Measurements from ENCODE around the gene DMRTB1.

DMRTB1 gene

DNA sequence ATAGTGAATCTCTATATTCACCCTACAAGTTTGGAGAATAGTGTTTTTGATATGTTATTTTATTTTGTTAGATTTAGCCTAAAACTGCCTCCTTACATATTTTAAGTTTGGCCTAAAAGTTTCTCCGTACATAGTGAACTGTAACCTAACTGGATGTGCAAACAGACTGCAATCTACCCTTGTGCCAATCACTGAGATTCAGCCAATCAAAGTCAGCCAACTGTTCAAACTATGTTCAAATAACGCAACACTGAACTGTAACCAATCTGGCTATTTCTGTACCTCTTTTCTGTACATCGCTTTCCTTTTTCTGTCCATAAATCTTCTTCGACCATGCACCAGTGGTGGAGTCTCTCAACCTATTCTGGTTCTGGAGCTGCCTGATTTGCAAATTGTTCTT, 11.8 kb upstream of the DMRTB1 start:
- H3K4me3 Mint-ChIP-seq: no peak overlapping the region
- intact Hi-C loops (cut with micrococcal nuclease): no loop called here
- H3K36me3 Mint-ChIP-seq (ENCODE audit: low read depth): no peaks in the 10 kb centered on the region
- no peak overlapping the region for H3K27ac Mint-ChIP-seq
- H3K9me3 Mint-ChIP-seq: no peaks in the 10 kb centered on the region
- no peaks in the 10 kb centered on the region for H3K27me3 Mint-ChIP-seq
- no peaks in the 10 kb centered on the region for H3K4me1 Mint-ChIP-seq (ENCODE audit: low read depth)

DNA sequence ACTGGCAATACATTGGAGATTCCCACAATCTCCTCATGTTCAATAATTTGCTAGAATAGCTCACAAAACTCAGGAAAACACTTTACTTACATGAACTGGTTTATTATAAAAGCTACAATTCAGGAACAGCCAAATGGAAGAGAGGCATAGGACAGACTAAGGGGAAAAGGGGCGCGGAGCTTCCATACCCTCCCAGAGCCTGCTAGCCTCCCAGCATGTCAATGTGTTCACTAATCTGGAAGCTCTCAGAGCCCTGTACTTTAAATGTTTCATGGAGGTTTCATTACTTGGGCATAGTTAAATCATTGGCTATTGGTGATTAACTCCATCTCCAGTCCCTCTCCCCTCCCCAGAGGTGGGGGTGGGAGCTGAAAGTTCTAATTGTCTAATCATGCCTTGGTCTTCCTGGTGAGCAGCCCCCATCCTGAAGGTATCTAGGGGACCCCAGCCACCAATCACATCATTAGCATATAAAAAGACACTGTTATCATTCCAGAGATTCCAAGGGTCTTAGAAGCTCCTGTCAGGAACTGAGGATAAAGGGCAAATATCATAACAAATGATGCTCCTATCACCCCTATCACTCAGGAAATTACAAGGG, 10.9 kb upstream of the DMRTB1 start:
- Mint-ChIP-seq H3K36me3 (ENCODE audit: low read depth) (no peaks in the 10 kb centered on the region), H3K4me1 (ENCODE audit: low read depth) (no peaks in the 10 kb centered on the region), H3K27me3 (no peaks in the 10 kb centered on the region), H3K4me3 (no peak overlapping the region), H3K27ac (no peak overlapping the region), H3K9me3 (no peaks in the 10 kb centered on the region)
- intact Hi-C loops (cut with micrococcal nuclease): no loop called here

DNA sequence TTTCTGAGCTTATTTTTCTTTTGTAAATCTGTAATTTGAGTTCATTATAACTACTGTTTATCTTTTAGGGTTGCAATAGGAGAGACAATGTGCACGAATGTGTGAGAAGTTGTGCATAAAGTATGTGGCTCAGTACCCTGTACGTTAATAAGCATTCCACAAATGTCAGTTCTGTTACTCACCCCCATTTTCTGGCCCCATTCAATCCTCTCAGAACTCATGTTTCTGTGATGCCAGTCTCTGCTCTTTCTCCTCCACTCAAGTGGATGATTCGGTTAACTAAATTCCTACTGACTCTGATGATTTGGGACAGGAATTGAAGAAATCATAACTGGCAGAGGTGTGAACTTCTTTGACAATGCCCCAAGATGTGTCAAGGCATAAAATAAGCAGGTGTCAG, 10.2 kb upstream of the DMRTB1 start:
- Mint-ChIP-seq H3K36me3 (ENCODE audit: low read depth) (no peaks in the 10 kb centered on the region), H3K4me3 (no peak overlapping the region), H3K4me1 (ENCODE audit: low read depth) (peaks cover 5% of the 10 kb centered on the region), H3K9me3 (no peaks in the 10 kb centered on the region), H3K27ac (no peak overlapping the region), H3K27me3 (no peaks in the 10 kb centered on the region)
- intact Hi-C loops (cut with micrococcal nuclease): no loop called here

DNA sequence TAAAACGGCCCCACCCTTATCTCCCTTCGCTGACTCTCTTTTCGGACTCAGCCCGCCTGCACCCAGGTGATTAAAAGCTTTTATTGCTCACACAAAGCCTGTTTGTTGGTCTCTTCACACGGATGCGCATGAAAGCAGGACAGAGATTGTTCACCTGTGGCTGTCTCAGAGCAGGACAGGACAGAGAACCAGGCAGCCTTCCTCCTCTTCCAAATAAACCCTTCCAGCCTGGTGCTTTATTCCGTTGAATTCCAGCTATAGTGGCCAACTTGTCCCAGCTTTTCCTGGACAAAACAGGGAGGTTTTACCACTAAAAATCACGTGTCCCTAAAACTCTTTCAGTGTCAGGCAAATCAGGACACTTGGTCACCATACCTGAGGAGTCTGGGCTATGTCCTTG, 9.5 kb upstream of the DMRTB1 start:
- Mint-ChIP-seq H3K27ac (no peak overlapping the region), H3K4me1 (ENCODE audit: low read depth) (peaks cover 6% of the 10 kb centered on the region), H3K36me3 (ENCODE audit: low read depth) (no peaks in the 10 kb centered on the region), H3K9me3 (no peaks in the 10 kb centered on the region), H3K4me3 (no peak overlapping the region), H3K27me3 (no peaks in the 10 kb centered on the region)
- intact Hi-C loops (cut with micrococcal nuclease): no loop called here

DNA sequence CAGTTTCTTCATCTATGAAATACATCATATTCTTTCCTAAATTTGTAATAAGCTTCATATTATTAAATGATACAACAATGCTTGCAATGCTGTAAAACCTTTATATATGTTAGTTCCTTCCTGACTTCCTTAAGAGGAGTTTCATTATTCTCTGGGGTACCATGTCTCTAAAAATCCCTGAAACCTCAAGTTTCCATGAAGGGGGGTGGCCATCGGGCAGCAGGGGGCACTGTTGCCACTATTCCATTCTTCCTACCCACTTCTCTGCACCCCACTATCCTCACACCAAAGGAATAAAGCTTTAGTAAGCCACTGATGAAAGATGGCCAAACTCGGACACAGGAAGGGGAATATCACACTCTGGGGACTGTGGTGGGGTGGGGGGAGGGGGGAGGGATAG, 9.0 kb upstream of the DMRTB1 start:
- Mint-ChIP-seq H3K36me3 (ENCODE audit: low read depth) (no peaks in the 10 kb centered on the region), H3K9me3 (no peaks in the 10 kb centered on the region), H3K27me3 (no peaks in the 10 kb centered on the region)

DNA sequence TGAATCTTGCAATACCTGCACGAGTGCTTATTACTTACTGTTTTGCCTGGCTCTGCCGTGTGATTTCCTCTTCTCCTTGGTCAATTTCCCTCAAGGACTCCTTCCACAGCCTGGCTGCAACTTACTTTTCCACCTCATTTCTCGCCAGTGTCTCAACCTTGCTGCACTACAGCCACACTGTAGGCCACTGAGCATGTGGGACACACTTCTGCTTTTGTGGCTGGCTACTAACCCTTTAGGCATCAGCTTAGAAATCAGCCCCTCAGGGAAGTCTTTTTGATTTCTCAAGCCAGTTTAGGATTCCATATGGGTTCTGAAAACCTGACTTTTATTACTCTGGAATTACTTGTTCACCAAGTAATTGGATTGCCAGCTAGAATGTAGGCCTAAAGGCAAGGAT, 5.2 kb upstream of the DMRTB1 start:
- peaks cover 6% of the 10 kb centered on the region for H3K4me1 Mint-ChIP-seq (ENCODE audit: low read depth)
- H3K27ac Mint-ChIP-seq: no peak overlapping the region
- no peaks in the 10 kb centered on the region for H3K9me3 Mint-ChIP-seq
- no peaks in the 10 kb centered on the region for H3K27me3 Mint-ChIP-seq
- intact Hi-C loops (cut with micrococcal nuclease): no loop called here
- H3K4me3 Mint-ChIP-seq: no peak overlapping the region
- no peaks in the 10 kb centered on the region for H3K36me3 Mint-ChIP-seq (ENCODE audit: low read depth)

More for the DNA sequence above, 9.0 kb upstream of the DMRTB1 start:
- H3K27ac Mint-ChIP-seq: no peak overlapping the region
- intact Hi-C loops (cut with micrococcal nuclease): no loop called here
- H3K4me1 Mint-ChIP-seq (ENCODE audit: low read depth): peaks cover 6% of the 10 kb centered on the region
- no peak overlapping the region for H3K4me3 Mint-ChIP-seq

DNA sequence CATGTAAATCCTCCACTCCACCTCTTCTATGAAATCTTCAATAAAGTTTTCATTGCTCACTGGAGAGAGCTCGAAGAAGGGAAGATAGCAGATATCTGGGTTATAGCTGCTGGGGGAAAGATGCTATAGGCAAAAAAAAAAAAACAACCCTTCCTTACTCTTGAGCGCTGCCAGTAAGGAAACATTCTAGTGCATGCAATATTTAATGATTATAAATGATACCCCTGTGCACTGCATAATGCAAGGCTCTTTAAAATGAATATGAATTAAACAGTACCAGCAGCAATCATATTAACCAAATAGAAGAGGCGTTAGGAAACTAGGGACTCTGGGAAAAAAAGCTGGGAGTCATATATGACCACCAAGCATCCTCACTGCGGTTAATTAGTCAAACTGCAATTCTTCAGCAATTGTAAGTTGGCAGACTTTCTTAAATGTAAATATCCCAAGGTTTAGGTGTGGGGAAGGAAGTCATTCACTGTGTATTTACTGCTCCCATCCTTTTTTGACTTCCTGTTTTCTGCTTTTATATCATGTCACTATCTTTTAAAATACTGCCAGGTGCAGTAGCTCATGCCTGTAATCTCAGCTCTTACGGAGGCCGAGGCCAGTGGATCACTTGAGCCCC, 3.7 kb upstream of the DMRTB1 start:
- Mint-ChIP-seq H3K9me3 (no peaks in the 10 kb centered on the region), H3K4me1 (ENCODE audit: low read depth) (peaks cover 6% of the 10 kb centered on the region)
- intact Hi-C loops (cut with micrococcal nuclease): no loop called here

DNA sequence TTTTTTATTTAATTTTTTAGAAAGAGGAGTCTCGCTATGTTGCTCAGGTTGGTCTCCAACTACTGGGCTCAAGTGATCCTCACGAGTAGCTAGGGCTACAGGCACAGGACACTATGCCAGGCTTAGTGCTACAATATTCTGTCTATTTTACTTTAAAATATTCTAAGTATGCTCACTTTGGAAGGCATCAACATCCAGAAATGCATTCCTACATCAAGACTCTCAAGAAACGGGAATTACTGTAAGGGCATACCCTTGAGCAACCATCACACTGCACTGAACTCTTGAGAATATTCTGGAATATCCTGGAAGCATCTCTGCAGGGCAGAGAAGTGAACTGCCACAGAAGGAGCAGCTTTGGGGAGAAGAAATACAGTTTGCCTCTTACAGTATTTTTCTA, 565 bp upstream of the DMRTB1 start:
- peaks cover 5% of the 10 kb centered on the region for H3K4me1 Mint-ChIP-seq (ENCODE audit: low read depth)
- no peak overlapping the region for H3K27ac Mint-ChIP-seq
- intact Hi-C loops (cut with micrococcal nuclease): no loop called here
- H3K9me3 Mint-ChIP-seq: no peaks in the 10 kb centered on the region
- no peak overlapping the region for H3K4me3 Mint-ChIP-seq
- H3K36me3 Mint-ChIP-seq (ENCODE audit: low read depth): no peaks in the 10 kb centered on the region
- H3K27me3 Mint-ChIP-seq: no peaks in the 10 kb centered on the region

More for the DNA sequence above, 3.7 kb upstream of the DMRTB1 start:
- H3K4me3 Mint-ChIP-seq: no peak overlapping the region
- no peak overlapping the region for H3K27ac Mint-ChIP-seq
- H3K27me3 Mint-ChIP-seq: no peaks in the 10 kb centered on the region
- no peaks in the 10 kb centered on the region for H3K36me3 Mint-ChIP-seq (ENCODE audit: low read depth)

DNA sequence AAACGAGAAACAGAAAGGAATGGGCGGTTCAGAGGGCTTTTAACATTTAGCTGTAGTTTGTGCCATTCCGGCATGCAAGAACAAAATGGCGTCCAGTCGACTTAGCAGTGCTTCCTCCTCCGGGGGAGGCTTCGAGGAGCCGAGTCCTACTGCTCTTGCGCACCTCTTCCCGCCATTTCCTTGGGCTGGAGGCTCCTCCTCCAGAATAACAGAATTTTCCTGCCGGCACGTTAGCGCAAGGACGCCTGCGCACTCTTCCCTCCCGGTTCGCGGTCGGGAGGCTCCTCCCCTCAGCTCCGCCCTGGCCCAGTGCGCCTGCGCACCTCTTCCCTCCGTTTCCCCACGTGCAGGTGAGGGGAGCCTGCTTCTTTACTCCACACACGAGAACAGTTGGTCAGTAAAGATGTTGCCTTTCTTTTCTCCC, 1.0 kb downstream of the DMRTB1 start:
- no peak overlapping the region for H3K4me3 Mint-ChIP-seq
- H3K27ac Mint-ChIP-seq: no peak overlapping the region
- intact Hi-C loops (cut with micrococcal nuclease): no loop called here
- H3K27me3 Mint-ChIP-seq: no peaks in the 10 kb centered on the region
- H3K9me3 Mint-ChIP-seq: no peaks in the 10 kb centered on the region
- H3K36me3 Mint-ChIP-seq (ENCODE audit: low read depth): no peaks in the 10 kb centered on the region
- no peaks in the 10 kb centered on the region for H3K4me1 Mint-ChIP-seq (ENCODE audit: low read depth)

DNA sequence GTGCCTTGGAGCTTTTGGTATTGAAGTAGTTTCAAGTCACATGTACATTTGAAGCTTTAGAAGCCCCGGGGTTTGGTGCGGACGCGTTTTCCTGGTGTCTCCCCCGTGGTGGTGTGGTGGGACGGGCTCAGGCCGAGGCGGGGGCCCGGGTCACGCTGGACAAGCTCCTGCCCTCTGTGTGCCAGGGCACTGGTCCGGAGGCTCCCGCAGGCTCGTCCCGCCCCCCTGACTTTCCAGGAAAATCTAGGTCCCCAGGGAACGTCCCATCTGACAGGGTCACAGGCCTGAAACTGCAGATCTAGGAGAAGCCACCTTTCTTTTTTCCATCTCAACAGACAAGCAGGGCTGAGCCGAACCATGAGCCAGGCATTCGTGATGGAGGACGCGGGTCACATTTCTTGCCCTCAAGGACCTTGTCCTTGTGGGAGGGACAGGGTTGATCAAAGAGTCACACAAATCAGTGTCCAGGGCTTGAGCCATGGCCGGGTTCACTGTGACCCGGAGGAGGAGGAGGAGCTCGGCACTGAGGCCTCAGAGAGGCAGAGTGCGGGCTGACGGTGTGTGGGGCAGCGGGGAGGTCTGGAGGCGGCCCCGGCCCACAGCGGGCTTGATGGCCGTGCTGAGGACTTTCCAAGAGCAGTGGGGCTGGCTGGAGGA, 1.6 kb downstream of the DMRTB1 start:
- Mint-ChIP-seq H3K4me3 (no peak overlapping the region), H3K9me3 (no peaks in the 10 kb centered on the region), H3K36me3 (ENCODE audit: low read depth) (no peaks in the 10 kb centered on the region), H3K27ac (no peak overlapping the region), H3K4me1 (ENCODE audit: low read depth) (no peaks in the 10 kb centered on the region), H3K27me3 (no peaks in the 10 kb centered on the region)
- intact Hi-C loops (cut with micrococcal nuclease): no loop called here

DNA sequence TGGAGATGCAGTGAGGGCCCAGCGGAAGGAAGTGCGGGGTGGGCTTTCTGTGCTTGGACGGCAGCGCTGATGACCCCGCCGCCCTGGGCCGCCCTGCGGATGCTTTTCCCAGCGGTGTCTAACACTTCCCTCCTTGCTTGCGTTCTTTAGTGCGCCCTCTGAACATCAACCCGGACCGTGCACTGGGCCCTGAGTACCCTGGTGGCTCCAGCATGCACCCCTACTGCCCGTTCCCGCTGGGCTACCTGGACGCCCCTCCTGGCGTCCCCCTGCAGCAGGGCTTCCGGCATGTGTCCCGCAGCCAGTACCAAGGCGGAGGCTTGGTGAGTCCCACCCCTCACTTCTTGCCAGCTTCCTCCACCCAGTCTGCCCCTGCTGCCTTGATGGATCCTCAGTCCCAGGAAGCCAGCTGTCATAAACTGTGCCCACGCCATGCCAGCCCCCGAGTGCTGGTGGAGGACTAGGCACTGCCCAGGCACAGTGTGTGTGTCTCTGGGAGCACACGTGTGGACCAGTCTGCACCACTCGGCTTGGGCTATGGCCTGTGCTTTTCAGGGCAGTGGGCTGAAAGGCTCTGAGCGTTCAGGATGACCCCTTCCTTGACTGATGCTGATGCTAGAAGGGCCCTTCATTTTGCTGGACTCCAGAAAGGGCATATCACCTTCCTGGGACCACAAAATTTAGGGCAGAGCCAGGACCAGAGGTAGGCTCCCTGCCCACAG, 2.3 kb downstream of the DMRTB1 start:
- Mint-ChIP-seq H3K27me3 (no peaks in the 10 kb centered on the region), H3K9me3 (no peaks in the 10 kb centered on the region), H3K36me3 (ENCODE audit: low read depth) (no peaks in the 10 kb centered on the region), H3K27ac (no peak overlapping the region), H3K4me3 (no peak overlapping the region), H3K4me1 (ENCODE audit: low read depth) (no peaks in the 10 kb centered on the region)
- intact Hi-C loops (cut with micrococcal nuclease): no loop called here

DNA sequence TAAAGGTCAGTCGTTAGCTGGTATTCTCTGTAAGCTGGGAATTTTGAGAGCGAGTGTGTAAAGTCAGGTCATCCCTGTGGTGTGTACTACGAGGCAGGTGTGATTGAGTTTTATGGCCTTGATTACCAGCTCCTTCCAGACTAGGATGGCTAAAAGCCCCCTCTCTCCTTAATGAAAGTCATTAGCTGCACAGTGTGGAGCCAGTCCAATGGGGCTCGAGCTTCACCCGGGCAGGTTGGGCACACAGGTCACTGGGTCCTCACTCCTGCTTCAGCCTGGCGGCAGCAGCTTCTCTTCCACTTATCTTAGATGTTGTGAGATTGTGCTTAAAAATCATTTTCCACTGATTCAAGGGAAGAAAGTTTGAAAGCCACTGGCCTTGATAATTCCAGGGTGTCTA, 3.0 kb downstream of the DMRTB1 start:
- intact Hi-C loops (cut with micrococcal nuclease): no loop called here
- Mint-ChIP-seq H3K4me3 (no peak overlapping the region), H3K9me3 (no peaks in the 10 kb centered on the region), H3K36me3 (ENCODE audit: low read depth) (no peaks in the 10 kb centered on the region), H3K27ac (no peak overlapping the region), H3K27me3 (no peaks in the 10 kb centered on the region), H3K4me1 (ENCODE audit: low read depth) (no peaks in the 10 kb centered on the region)

DNA sequence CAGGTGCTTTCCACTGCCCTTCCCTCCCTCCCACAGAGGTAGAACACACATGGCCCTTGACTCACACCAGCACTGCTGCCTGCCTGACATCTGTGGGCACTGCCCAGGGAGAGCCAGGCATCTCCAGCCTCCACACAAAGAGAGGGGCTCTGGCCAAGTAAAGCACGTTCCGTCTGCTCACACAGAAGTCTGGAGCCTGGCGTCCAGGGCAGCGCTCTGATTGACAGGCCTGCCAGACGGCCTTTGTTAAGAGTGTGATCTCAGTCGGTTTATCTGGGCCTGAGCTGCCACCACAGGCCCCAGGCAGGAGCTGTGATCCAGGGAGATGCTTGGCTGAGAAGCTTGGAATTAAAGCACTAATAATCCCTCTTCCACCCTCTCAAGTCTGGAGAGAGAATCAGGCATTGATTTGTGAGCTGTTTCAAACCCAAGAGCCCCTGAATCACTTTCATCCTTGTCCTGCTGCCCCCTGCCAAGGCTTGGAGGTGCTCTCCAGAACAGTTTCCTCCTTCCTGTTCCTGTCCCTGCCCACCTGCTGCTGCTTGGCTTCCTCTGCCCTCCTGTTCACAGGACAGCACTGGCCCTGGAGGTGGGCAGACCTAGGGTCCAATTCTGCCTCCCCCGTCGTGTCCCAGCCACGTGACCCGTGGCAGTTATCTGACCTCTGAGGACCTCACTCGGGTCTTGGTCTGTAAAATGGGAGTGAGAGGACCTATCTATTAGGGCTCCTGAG, 3.7 kb downstream of the DMRTB1 start:
- Mint-ChIP-seq H3K27ac (no peak overlapping the region), H3K36me3 (ENCODE audit: low read depth) (no peaks in the 10 kb centered on the region), H3K4me3 (no peak overlapping the region), H3K4me1 (ENCODE audit: low read depth) (peaks cover 4% of the 10 kb centered on the region), H3K27me3 (no peaks in the 10 kb centered on the region), H3K9me3 (no peaks in the 10 kb centered on the region)
- intact Hi-C loops (cut with micrococcal nuclease): no loop called here

All from dendritic cell treated with granulocyte-macrophage colony-stimulating factor and Interleukin-4, amounts not matched to agents 40 ng/mL and 50 ng/mL, for 4 days (primary cell).